ENCODE results near the gene BCKDK.
A peak's percentile ranks its signal among the peaks of the same experiment; 100 is the strongest.

The BCKDK gene

GRCh38 chr16:31108035-31108793, at the start of gene BCKDK:
Gene BCKDK (plus strand): TSS chr16:31108386. CDS start chr16:31109224, 838 bp downstream.
- DNase-seq (ENCODE audit: low read depth) = peak; percentile 50

GRCh38 chr16:31061126-31061812, 46.9 kb upstream of the BCKDK start:
- no peak for DNase-seq (ENCODE audit: low read depth)

- DNase-seq (ENCODE audit: low read depth) = no peak
These were observed 46.3 kb upstream of the BCKDK start for GRCh38 chr16:31061813-31062440.

GRCh38 chr16:31063495-31063842, 44.7 kb upstream of the BCKDK start:
- no peak for DNase-seq (ENCODE audit: low read depth)

- DNase-seq (ENCODE audit: low read depth) = no peak
These were observed 44.2 kb upstream of the BCKDK start for GRCh38 chr16:31063843-31064611.

GRCh38 chr16:31064882-31065461, 43.2 kb upstream of the BCKDK start:
- peak; percentile 94 for DNase-seq (ENCODE audit: low read depth)

- DNase-seq (ENCODE audit: low read depth) = no peak
These were observed 40.8 kb upstream of the BCKDK start for GRCh38 chr16:31067342-31067741.

GRCh38 chr16:31071861-31072260, 36.3 kb upstream of the BCKDK start:
- DNase-seq (ENCODE audit: low read depth) = peak; percentile 81

GRCh38 chr16:31072540-31073141, 35.5 kb upstream of the BCKDK start:
- DNase-seq (ENCODE audit: low read depth) = no peak

- no peak for DNase-seq (ENCODE audit: low read depth)
These were observed 34.8 kb upstream of the BCKDK start for GRCh38 chr16:31073142-31073969.

GRCh38 chr16:31073970-31074813, 34.0 kb upstream of the BCKDK start, which contains the start of the genes ZNF646 and ZNF668:
Gene ZNF646 (plus strand): TSS chr16:31074422. CDS start chr16:31076325, 1,903 bp downstream.
Gene ZNF668 (minus strand): TSS chr16:31074240. CDS start chr16:31064459, 9,781 bp downstream.
- peak; percentile 97 for DNase-seq (ENCODE audit: low read depth)

- DNase-seq (ENCODE audit: low read depth) = no peak
These were observed 33.4 kb upstream of the BCKDK start for GRCh38 chr16:31074814-31075183.

- no peak for DNase-seq (ENCODE audit: low read depth)
These were observed 31.9 kb upstream of the BCKDK start for GRCh38 chr16:31076319-31076718.

- no peak for DNase-seq (ENCODE audit: low read depth)
These were observed 31.2 kb upstream of the BCKDK start for GRCh38 chr16:31077024-31077423.

GRCh38 chr16:31077592-31078396, 30.4 kb upstream of the BCKDK start:
- no peak for DNase-seq (ENCODE audit: low read depth)

GRCh38 chr16:31078597-31079341, 29.4 kb upstream of the BCKDK start:
- no peak for DNase-seq (ENCODE audit: low read depth)

GRCh38 chr16:31079342-31079944, 28.7 kb upstream of the BCKDK start:
- no peak for DNase-seq (ENCODE audit: low read depth)

All from HS-5 (cell line).